Esophagus muscularis mucosa (tissue), 4 donors: Measurements from ENCODE around the gene PNMT. TPM values are rescaled to one million over a fixed set of nuclear protein-coding genes. Genes with fewer than 3 reads are reported as not detected.

ENCODE experiments used
- DNase-seq: peaks from one replicate; pipeline ENCODE4 v3.0.0-alpha.2; 2017; ENCODE audit errors: extremely low spot score
- H3K27ac ChIP-seq, 4 donors: fragments of 200-600 bp; sonication (generic); replicated peaks in 1 of 4; 1 replicate in 3 of 4; 2 replicates in 1 of 4; pipeline ENCODE4 v1.5.1; 2016 to 2019; ENCODE audit warnings: mild to moderate bottlenecking in 1 of 4
- H3K27me3 ChIP-seq, 4 donors: fragments of 200-600 bp; sonication (generic); one replicate each; pipeline versions ENCODE4 v1.5.1 to v1.6.0; 2016 to 2019
- H3K36me3 ChIP-seq, 4 donors: fragments of 200-600 bp; sonication (generic); one replicate each; pipeline ENCODE4 v1.5.1; 2016 to 2019
- H3K4me1 ChIP-seq, 4 donors: fragments of 200-600 bp; sonication (generic); one replicate each; pipeline ENCODE4 v1.5.1; 2016 to 2019
- H3K4me3 ChIP-seq, 4 donors: fragments of 200-600 bp; sonication (generic); 1 replicate in 2 of 4; 2 replicates in 2 of 4; pipeline ENCODE4 v1.5.1; 2016 to 2019; ENCODE audit warnings: mild to moderate bottlenecking in 4 of 4, moderate library complexity in 1 of 4
- H3K9me3 ChIP-seq, 4 donors: fragments of 200-600 bp; sonication (generic); 1 replicate in 3 of 4; 2 replicates in 1 of 4; pipeline ENCODE4 v1.5.1; 2016 to 2019
- EP300 ChIP-seq: sonication (generic); formaldehyde crosslinking; IDR thresholded peaks from one replicate; pipeline ENCODE4 v1.6.1; 2017; ENCODE audit warnings: antibody characterized with exemption
- POLR2A ChIP-seq: fragments of 450-650 bp; IDR thresholded peaks from one replicate; pipeline ENCODE4 v1.6.1; 2017; ENCODE audit warnings: antibody characterized with exemption, moderate library complexity, mild to moderate bottlenecking, low read depth
- POLR2AphosphoS5 ChIP-seq, 2 donors: sonication (generic); formaldehyde crosslinking; IDR thresholded peaks; one replicate each; pipeline ENCODE4 v1.6.1; 2017; ENCODE audit warnings: antibody characterized with exemption in 2 of 2
- WGBS: methylation state at CpG from one replicate; pipeline ENCODE4 v1.1.5; 2018; 5-methylcytosine and 5-hydroxymethylcytosine counted together
- intact Hi-C: fragments of 100-400 bp; cut with DNase I; formaldehyde crosslinking; loops from one replicate; pipeline ENCODE4 v1.15.1; 2023
- total RNA-seq, 4 donors: library from RNA; depleted of rRNA; stranded (reverse); fragments of >200 nt; gene quantifications; one replicate each; pipeline versions ENCODE4 v1.1.0 to v1.2.1, GENCODE V29; 2016
- TF ChIP-seq, protein P1 (sequence below), 3 experiments: fragments of 200-600 bp in 2 of 3; fragments of 450-650 bp in 1 of 3; sonication (generic) in 2 of 3; IDR thresholded peaks; one replicate each; pipeline ENCODE4 v1.5.1; 2017 to 2019; ENCODE audit warnings: antibody characterized with exemption in 3 of 3, mild to moderate bottlenecking in 2 of 3, moderate library complexity in 1 of 3

Gene PNMT
- total RNA-seq, 4 donors from 2014 or later = 9.4 to 14.3 (median 10.6) TPM

DNA sequence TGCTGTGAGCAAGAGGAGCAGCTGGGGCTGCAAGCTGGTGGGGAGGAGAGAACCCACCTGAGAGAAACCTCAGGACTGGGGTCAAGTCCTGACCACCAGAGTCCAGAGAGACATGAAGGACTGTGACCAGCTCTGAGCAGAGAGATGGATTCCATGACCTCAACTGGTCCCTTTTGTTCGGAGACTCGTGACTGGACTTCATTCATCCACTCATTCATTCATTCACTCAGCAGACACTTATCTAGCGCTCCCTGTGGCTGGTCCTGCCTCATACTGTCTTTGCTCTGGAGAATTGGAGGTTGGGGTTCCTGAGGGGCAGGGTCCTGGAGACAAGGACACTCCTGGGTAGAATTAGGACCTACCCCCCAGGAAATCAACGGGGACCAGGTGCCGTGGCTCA lies 35.7 kb downstream of the PNMT start:
- TF ChIP-seq, protein P1, sequence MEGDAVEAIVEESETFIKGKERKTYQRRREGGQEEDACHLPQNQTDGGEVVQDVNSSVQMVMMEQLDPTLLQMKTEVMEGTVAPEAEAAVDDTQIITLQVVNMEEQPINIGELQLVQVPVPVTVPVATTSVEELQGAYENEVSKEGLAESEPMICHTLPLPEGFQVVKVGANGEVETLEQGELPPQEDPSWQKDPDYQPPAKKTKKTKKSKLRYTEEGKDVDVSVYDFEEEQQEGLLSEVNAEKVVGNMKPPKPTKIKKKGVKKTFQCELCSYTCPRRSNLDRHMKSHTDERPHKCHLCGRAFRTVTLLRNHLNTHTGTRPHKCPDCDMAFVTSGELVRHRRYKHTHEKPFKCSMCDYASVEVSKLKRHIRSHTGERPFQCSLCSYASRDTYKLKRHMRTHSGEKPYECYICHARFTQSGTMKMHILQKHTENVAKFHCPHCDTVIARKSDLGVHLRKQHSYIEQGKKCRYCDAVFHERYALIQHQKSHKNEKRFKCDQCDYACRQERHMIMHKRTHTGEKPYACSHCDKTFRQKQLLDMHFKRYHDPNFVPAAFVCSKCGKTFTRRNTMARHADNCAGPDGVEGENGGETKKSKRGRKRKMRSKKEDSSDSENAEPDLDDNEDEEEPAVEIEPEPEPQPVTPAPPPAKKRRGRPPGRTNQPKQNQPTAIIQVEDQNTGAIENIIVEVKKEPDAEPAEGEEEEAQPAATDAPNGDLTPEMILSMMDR (IDR thresholded peaks at IDR 0.05) = no peak
- Histone ChIP-seq H3K9me3 (no peaks in the 10 kb centered on the region), H3K4me1 (peaks cover 35 to 64% (median 56%) of the 10 kb centered on the region in 4 donors), H3K27me3 (no peaks in the 10 kb centered on the region), H3K4me3 (no peak overlapping the region), H3K27ac (no peak overlapping the region), H3K36me3 (peaks cover 18 to 27% (median 24%) of the 10 kb centered on the region in 4 donors)
- DNase-seq = no peak
- 83% methylated on average over 5 of the region's 5 CpGs for WGBS
- intact Hi-C loops = no loop called here

DNA sequence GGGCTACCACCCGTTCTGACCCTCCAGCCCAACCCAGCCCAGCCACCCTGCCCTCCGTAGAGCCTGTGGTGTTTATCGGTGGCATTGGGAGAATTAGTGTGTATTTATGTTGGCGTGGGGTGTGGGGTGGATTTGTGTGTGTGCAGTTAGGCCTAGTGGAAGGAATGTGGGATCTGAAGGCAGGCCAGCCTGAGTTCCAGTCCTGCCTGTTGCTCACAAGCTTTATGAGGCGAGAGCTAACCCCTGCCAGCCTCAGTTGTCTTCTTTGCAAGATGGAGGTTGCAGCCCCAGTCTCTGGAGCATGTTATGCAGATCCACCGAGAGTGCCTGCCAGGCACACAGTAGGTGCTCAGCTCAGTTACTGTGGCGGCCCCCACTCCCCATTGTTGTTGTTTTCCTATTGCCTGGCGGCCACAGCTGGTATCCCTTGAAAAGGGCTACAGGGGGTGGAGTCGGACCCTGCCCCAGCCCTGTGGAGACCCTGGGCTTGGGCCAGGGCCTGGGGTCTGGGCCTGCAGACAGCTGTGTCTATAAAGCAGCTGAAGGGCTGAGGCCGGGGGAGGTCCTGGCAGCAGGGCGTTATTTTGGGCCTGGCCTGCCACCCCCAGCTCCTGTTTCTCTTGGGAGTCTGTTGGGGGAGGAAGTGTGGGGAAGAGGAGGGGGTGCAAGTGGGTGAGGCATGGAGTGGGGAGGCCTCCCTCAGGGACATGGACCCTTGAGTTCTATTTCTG lies 36.7 kb downstream of the PNMT start:
- Histone ChIP-seq H3K4me3 (no peak overlapping the region), H3K27me3 (no peaks in the 10 kb centered on the region), H3K4me1 (peaks cover 30 to 56% (median 49%) of the 10 kb centered on the region in 4 donors), H3K27ac (peak overlapping the region; percentile 10 to 55 (median 38)), H3K36me3 (peaks cover 26 to 38% (median 35%) of the 10 kb centered on the region in 4 donors), H3K9me3 (no peaks in the 10 kb centered on the region)
- TF ChIP-seq, protein P1 (IDR thresholded peaks at IDR 0.05) = peak; percentile 17 to 41 (median 25)
- TF ChIP-seq POLR2A = no peak
- WGBS = 63% methylated on average over 11 of the region's 11 CpGs
- intact Hi-C loops = no loop called here
- no peak for DNase-seq

DNA sequence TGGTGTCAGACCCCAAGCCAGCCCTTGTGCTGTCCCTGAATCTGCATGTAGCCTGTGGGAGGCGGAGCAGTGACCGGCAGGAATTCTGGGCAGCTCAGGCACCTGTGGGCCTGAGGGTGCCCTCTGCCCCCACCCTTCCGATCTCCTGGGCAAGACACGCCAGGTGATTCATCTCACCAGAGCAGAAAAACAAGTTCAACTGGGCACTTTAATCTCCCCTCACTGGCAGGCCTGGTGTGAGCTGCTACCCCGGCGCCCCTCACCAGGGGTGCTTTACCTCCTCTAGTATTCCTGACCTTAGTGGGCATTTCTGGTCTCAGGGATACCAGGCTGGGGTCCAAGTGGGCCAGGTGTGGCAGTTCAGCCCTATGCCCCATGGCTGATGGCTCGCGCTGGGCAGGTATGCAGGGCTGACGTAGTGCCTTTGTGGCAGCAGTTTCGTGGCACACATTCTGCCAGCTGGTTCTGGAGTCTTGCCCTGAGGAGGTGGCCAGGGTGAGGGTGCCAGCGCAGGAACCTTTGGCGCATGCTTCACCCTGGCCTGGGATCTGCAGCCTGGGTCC lies 37.6 kb downstream of the PNMT start:
- 62% methylated on average over 2 of the region's 12 CpGs for WGBS
- TF ChIP-seq POLR2AphosphoS5 (IDR thresholded peaks at IDR 0.05) = no peak
- TF ChIP-seq EP300 = no peak
- no peak for TF ChIP-seq POLR2A
- TF ChIP-seq, protein P1 (IDR thresholded peaks at IDR 0.05) = no peak
- peaks cover 31 to 47% (median 43%) of the 10 kb centered on the region in 4 donors for H3K36me3 ChIP-seq
- no peaks in the 10 kb centered on the region for H3K27me3 ChIP-seq
- H3K4me1 ChIP-seq = peaks cover 29 to 50% (median 45%) of the 10 kb centered on the region in 4 donors
- peak overlapping the region; percentile 10 to 55 (median 38) for H3K27ac ChIP-seq
- intact Hi-C loops = no loop called here
- H3K4me3 ChIP-seq = no peak overlapping the region
- H3K9me3 ChIP-seq = no peaks in the 10 kb centered on the region
- DNase-seq = no peak

DNA sequence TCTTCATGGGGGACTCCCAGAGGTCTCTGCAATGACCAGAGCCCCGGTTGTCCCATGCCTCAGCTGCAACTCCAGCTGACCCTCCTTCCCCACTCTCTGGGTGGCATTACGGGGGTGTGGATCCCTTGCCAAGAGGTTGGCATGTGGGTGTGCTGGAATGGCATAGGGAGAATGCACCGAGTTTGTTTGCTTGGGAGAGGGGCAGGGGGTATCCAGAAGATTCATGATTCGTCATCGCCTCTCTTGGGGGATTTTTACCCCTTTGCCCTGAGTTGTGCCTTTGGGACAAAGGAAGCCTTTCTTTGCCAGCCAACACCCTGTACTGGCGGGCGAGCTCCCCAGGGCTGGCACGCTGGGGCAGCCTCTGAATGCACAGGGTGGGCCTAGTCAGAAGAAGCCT lies 38.1 kb downstream of the PNMT start:
- intact Hi-C loops = no loop called here
- H3K4me3 ChIP-seq = no peak overlapping the region
- H3K27me3 ChIP-seq = no peaks in the 10 kb centered on the region
- peak overlapping the region in 2 of 4 donors; percentile 52 to 55 for H3K27ac ChIP-seq
- 80% methylated on average over 8 of the region's 8 CpGs for WGBS
- DNase-seq = no peak
- H3K36me3 ChIP-seq = peaks cover 31 to 52% (median 48%) of the 10 kb centered on the region in 4 donors
- peaks cover 24 to 45% (median 40%) of the 10 kb centered on the region in 4 donors for H3K4me1 ChIP-seq
- H3K9me3 ChIP-seq = no peaks in the 10 kb centered on the region
- TF ChIP-seq EP300 = no peak
- TF ChIP-seq POLR2AphosphoS5 (IDR thresholded peaks at IDR 0.05) = no peak
- TF ChIP-seq POLR2A = no peak

DNA sequence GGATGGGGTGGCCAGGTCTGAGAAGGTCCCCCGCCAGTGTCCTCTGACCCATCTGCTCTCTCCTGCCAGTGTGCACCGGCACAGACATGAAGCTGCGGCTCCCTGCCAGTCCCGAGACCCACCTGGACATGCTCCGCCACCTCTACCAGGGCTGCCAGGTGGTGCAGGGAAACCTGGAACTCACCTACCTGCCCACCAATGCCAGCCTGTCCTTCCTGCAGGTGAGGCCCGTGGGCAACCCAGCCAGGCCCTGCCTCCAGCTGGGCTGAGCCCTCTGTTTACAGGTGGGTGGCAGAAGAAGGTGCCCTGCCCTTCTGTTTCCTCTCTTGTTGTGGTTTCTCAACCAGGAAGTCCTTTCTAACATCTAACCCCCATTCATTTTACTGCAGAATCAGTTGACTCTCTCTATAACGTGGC lies 38.7 kb downstream of the PNMT start:
- DNase-seq = no peak
- Histone ChIP-seq H3K4me3 (no peak overlapping the region), H3K27ac (peak overlapping the region in 2 of 4 donors; percentile 13 to 14), H3K27me3 (no peaks in the 10 kb centered on the region), H3K4me1 (peaks cover 19 to 39% (median 34%) of the 10 kb centered on the region in 4 donors), H3K36me3 (peaks cover 34 to 57% (median 54%) of the 10 kb centered on the region in 4 donors), H3K9me3 (no peaks in the 10 kb centered on the region)
- 85% methylated on average over 4 of the region's 7 CpGs for WGBS
- TF ChIP-seq EP300 (no peak), POLR2A (no peak)
- intact Hi-C loops = no loop called here
